DLD1 (cell line): Measurements from ENCODE around the gene GASK1A.
"Not testable (repeated sequence)": the region's sequence is repeated elsewhere in the genome, so short reads cannot be mapped to it uniquely, and the experiment has no call there.

Experiments
- in situ Hi-C: cut with HindIII; loops from 2 replicates; pipeline ENCODE4 v1.10.0; 2017; ENCODE audit warnings: low sequenced_read_pairs

The GASK1A gene

DNA sequence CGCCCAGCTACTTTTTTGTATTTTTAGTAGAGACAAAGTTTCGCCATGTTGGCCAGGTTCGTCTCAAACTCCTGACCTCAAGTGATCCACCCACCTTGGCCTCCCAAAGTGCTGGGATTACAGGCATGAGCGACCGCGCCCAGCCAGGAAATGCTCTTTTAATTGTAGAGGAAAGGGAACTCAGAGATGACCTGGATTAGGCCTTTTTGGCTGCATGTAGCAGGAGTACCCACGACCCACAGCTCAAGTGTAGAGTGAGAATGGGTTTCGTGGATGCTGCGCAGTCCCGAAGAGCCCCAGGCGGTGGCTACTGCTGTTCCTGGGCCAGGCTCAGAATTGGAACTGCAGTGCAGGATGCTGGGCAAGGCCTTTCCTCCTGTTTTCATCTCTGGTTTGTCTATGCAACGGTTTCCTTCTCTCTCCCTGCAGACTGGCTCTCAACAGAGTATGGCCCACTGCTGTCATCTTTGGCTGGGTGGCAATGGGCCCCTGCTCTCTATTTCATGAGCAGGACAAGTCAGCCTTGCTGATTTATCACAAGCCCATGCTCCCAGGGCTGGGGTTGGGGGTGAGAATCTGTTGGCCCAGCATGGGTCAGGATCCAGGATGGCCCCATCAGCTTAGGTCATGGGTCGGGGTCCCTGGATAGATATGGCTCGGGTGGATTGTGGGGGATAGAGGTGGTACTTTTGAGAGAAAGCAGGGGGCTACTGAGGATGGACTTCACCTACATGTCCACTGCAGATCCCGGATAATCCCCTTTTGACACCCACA lies 51.2 kb downstream of the GASK1A start:
- in situ Hi-C loops, result no loop called here

DNA sequence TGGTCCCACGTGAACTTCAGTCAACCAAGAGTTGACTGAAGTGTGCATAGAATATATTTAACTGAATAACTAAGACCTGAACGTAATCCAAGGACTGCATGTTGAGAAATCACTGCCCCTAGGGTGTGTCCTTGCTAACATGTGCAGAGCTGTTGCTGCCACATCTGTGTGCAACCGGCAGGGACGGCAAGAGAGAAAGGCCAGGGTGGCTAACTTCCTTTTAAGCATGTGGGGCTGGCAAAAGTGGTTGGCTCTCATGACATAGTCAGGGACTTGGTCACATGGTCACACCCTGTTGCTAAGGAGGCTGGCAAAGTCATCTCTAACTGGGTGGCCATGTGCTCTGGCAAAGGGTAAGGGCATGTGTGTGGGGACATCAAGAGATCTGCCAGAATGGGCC lies 52.4 kb downstream of the GASK1A start:
- in situ Hi-C loops, result no loop called here

DNA sequence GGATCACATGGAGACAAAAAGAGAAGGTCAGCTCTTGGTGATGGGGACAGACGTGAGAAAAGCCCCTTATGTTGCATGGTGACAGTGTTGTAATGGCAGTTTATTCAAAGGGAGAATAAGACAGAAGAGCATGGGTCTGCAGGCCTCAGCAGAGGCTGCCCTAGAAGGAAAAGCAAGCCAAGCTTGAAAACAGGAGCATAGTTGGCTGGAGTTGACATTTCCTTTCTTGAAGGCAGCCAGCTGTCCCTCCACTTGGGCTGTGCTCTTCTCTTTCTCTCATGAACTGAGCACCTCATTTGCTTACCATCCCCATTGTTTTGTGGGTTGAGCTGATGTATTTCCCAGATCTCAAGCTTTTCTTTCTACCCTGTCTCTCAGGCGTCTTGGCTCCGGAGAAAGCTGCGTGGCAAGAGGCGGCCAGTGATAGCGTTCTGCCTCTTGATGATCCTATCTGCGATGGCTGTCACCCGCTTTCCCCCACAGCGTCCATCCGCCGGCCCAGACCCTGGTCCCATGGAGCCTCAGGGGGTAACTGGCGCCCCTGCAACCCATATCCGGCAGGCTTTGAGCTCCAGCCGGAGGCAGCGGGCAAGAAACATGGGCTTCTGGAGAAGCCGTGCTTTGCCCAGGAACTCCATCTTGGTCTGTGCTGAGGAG lies 52.9 kb downstream of the GASK1A start:
- in situ Hi-C loops, result no loop called here

DNA sequence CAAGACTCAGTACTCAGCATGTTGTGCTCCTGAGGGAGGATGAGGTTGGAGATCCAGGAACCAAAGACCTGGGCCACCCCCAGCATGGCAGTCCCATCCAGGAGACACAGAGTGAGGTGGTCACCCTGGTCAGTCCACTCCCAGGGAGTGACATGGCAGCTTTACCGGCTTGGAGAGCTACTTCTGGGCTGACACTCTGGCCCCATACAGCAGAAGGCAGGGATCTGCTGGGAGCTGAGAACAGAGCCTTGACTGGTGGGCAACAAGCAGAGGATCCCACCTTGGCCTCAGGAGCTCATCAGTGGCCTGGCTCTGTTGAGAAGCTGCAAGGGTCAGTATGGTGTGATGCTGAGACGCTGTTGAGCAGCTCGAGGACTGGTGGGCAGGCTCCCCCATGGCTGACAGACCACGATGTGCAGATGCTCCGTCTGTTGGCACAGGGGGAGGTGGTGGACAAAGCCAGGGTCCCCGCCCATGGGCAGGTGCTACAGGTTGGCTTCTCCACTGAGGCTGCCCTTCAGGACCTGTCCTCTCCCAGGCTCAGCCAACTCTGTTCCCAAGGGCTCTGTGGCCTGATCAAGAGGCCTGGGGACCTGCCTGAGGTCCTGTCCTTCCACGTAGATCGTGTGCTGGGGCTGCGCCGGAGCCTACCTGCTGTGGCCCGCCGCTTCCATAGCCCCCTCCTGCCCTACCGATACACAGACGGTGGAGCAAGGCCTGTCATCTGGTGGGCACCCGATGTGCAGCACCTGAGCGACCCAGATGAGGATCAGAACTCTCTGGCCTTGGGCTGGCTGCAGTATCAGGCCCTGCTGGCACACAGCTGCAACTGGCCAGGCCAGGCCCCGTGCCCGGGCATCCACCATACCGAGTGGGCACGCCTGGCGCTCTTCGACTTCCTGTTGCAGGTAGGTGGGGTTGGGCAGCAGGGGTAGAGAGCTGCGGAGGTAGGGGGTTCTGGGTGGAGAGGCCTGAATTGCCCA lies 53.8 kb downstream of the GASK1A start:
- in situ Hi-C loops, result no loop called here

DNA sequence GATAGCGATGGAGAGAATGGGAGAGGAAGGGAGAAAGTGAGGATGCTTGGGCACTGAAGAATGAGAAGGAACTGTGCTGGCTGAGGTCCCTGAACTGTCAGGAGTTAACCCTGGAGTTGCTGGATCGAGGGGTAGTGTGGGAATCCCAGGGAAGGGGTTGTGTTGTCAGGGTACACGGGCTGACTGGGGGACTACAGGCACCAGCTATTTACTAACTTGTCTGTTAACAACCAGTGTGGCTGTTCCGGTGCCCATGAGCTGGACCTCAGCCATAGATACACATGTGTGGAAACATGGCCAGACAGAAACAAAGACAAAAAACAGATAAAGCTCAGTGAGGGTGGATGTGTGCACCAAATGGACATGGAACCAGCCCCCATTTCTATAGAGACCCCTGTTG lies 55.1 kb downstream of the GASK1A start:
- in situ Hi-C loops, result no loop called here

DNA sequence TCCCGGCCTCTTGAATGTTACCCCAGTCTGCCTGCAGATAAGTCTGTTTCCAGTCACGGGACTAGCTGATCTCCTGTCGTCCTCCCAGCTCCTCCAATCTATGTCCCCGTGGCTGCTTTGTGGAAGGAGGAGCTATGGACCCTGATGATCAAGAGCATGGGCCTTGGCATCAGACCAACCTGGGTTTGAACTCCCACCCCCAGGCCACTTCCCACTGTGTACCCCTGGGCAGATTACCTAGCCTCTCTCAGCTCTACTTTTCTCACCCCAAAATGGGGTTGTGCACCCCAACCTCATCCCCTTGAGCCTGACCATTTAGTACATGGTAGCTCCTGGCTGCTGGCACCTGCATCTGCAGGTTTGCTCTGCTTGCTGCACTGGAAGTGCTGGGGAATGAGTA lies 55.8 kb downstream of the GASK1A start:
- in situ Hi-C loops, result no loop called here

DNA sequence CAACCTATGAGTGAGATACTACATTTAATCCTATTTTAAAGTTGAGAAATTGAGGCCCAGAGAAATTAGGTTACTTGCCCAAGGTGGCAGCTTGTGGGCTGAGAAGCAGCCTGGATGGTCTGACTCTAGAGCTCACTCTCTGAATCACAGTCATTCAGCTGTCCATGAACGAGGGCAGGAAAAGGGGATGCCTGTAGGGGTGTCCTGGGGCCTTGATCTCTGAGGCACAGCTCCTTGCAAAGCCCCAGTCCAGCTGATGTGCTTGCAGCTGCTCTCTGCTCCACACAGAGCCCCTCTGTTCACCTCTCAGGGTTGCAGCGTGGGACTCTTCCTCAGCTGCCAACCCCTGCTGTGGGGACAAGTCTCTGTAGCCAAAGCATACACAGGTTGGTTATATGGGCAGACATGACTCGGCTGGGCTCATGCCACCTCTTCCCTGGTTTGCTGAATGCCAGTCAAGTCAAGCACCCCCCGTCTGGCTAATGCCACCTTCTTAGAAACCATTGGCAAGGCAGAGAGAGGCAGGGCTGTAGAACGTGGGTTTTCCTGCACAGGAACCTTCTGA lies 56.8 kb downstream of the GASK1A start:
- in situ Hi-C loops, result no loop called here

DNA sequence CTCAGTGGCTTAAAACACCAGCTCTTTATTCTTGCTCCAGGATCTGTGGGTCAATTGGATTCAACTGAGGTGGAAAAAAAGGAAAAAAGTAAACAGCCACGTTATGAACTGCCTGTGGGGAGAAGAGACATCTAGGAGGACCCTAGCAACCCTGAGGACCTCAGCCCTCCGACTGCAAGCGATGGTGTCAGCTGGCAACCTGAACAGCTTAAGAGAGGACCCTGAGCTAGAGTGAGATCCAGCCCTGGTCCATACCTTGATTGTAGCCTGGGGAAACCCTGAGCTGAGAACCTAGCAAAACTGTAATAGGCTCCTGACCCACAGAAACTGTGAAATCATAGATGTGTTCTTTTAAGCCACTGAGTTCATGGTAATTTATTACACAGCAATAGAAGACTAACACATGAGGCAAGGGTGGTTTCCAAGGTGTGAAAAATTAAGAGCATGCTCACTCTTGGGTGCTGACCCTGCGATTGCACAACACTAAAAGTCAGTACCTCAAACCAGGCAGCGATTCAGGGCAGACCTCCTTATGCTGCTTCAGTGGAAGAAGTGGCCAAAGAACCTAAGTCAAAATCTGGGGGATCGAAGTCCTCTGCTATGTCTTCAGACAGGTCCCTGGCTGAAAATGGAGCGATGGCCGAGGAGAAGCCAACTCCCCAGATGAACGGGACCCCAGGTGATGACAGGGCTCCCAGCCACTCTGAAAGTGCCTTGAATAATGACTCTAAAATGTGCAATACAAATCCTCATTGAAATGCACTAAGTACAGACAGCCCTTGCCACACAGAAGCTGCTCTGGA lies 57.7 kb downstream of the GASK1A start:
- in situ Hi-C loops, result no loop called here

DNA sequence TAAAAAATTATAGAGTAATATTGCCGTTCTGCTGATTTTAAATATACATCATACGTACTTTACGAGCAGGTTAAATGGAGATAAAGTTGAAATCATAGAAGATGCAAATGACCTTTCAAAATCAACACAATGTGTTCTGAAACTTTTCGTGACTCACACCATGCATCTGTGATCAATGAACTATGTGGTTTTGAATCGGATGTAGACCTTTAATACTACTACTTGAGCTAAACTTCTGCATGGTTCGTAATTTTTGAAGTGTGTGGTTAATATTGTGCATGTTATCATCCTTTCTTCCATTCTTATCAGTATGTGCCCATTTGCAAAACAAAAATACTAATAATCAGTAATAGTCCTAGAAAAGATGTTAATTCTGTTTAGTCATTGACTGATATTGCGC lies 58.9 kb downstream of the GASK1A start:
- in situ Hi-C loops, result no loop called here

DNA sequence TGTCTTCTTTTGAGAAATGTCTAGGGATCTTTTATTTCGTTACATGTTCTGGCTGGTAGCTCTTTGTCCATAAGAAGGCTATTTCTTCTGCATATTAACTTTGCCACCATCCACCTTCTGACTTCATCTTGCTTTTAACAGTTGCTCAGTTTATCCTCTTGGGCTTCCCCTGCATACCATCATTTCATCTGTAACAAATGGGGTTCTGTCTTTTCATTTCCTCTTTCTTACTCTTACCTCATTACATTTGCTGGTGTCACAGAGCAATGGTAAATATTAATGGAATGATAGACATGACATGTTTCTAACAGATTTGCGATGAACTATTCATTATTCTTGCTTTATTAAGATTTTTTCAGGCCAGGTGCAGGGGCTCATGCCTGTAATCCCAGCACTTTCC lies 62.4 kb downstream of the GASK1A start:
- in situ Hi-C loops, result no loop called here

DNA sequence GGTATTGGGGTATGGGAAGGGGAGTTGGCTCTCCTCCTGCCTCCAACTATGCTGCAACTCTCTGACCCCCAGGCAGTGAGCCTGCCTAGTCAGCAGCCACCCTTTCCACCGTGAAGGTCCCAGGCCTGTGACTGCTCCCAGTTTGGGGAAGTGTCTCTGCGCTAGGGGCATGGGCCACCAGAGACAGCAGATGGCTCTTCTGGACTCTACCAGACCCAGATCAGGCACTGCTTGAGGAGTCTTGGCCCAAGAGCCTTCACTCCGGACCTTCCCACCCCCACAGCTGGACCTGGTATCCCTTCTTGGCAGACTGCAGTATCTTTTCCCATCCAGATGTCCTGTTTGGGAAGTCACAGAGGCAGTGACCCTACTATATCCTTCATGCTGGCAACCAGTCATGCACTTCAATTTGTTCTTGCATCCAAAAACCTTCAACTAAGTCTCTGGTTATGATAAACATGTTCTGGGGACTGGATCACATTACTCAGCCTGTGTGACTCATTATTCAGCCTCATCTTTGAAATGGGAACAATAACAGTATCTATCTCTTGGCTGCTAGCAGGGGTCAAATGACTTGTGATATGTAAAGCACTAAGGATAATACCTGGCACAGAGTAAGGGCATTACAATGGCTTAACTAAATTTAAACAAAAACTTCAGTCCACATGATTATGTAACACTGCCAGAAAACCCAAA lies 64.1 kb downstream of the GASK1A start:
- in situ Hi-C loops, result no loop called here

DNA sequence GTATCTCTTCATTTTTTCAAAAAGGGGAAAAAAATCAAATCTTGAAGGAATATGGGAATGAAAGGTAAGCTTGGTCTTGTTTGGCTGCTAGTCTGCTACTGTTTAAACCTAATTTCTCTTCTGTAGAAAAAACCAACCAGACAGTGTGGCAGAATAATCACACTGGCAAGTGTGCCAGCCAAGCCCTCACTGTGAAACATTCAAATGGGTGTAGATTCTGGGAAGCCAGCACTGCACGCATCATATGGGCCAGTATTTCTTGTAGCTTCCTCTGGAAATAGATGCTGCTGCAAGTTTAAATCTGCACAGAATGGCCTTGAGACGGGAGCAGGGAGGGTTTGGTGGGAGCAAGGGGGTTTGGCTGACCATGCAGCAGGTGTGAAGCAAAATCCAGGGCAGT lies 64.7 kb downstream of the GASK1A start:
- in situ Hi-C loops, result no loop called here

DNA sequence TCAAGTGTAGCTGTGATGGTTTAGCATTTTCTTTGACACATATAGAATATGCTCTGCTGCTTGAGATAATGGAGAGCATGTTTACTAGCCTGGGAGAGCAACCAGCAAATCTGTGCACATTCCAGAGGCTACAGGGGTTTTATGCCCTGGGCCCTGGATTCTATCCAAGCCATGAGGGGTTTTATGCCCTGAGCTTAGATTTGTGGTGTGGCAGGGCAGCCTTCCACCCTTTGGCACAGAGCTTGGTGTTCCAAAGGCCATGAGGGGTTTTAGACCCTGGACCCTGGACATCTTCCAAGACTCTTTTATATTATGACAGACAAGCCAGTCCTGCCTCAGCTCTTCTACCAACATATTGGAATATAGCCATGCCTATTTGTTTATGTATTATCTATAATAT lies 66.0 kb downstream of the GASK1A start:
- in situ Hi-C loops, result not testable (repeated sequence)

DNA sequence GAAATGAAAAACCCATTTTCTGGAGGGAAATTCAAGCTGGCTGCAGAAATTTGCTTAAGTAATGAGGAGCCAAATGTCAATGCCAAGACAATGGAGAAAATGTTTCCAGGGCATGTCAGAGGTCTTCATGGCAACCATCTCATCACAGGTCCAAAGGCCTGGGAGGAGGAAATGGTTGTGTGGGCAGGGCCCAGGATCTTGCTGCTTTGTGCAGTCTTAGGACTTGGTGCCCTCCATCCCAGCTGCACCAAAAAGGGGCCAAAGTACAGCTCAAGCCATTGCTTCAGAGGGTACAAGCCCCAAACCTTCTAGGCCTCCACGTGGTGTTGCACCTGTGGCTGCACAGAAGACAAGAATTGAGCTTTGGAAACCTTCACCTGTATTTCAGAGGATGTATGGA lies 67.5 kb downstream of the GASK1A start:
- in situ Hi-C loops, result no loop called here

DNA sequence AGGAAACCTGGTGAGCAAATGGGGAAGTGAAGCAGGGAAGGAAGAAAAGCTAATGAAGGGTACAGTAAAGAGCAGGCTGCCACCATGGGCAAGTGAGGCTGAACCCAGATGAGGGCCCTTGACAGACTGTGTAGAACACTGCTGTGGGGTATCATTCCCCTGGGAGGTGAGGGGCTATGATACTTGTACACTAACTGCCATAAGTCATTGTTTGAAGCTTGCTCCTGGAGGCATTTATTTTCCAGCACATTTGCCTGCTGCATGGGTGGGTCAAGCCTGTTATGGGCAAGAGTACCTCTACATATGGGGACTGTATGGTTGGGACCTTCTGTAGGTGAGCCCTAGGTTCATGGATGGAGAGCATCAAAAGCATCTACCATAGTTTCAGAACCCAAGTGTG lies 69.4 kb downstream of the GASK1A start:
- in situ Hi-C loops, result no loop called here

DNA sequence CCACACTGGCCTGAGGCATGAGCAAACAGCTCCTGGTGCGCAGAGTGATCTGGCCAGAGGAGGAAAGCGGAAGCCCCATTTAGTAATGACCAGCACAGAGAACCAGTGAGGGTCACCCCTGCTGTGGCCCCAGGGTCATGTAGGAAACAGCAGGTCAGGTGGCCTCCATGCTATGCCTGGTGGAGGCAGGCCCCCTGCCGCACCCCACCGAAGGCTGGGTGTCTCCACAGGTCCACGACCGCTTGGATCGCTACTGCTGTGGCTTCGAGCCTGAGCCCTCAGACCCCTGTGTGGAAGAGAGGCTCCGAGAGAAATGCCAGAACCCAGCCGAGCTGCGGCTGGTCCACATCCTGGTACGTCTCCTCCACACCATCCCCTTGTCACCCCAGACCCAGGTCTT lies 74.2 kb downstream of the GASK1A start:
- in situ Hi-C loops, result no loop called here

DNA sequence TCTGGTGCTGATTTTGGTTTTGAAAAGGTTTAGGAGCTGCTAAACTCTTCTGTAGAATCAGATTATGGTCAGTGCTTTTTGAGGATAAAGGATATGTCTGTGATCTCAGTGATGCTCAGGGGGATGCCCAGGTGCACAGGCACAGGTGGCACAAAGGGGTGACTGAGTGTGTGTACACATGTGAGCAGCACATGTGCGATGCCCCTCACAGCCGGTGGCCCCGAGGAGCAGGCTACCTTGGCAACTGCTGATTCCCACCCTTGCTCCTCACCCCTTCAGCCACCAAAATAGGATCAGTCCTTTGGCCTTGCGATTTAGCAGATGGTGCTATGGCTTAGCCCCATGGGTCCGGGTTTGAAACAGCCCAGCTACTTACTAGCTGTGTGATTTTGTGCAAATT lies 75.6 kb downstream of the GASK1A start:
- in situ Hi-C loops, result no loop called here

DNA sequence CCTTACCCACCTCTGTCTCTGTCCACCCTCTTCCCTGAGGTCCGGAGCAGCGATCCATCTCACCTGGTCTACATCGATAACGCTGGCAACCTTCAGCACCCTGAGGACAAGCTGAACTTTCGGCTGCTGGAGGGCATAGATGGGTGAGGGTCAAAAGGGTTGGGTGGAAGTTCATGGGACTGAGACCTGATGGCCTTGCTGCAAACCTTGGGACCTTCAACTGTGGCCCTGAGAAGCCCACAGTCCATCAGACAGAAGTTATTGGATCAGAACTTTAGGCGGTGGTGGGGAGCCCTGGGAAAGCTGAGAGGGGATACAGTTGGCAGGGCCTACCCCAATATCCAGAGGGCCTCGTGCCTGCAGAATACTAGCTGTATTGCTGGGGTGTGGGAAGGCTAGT lies 76.3 kb downstream of the GASK1A start:
- in situ Hi-C loops, result no loop called here

DNA sequence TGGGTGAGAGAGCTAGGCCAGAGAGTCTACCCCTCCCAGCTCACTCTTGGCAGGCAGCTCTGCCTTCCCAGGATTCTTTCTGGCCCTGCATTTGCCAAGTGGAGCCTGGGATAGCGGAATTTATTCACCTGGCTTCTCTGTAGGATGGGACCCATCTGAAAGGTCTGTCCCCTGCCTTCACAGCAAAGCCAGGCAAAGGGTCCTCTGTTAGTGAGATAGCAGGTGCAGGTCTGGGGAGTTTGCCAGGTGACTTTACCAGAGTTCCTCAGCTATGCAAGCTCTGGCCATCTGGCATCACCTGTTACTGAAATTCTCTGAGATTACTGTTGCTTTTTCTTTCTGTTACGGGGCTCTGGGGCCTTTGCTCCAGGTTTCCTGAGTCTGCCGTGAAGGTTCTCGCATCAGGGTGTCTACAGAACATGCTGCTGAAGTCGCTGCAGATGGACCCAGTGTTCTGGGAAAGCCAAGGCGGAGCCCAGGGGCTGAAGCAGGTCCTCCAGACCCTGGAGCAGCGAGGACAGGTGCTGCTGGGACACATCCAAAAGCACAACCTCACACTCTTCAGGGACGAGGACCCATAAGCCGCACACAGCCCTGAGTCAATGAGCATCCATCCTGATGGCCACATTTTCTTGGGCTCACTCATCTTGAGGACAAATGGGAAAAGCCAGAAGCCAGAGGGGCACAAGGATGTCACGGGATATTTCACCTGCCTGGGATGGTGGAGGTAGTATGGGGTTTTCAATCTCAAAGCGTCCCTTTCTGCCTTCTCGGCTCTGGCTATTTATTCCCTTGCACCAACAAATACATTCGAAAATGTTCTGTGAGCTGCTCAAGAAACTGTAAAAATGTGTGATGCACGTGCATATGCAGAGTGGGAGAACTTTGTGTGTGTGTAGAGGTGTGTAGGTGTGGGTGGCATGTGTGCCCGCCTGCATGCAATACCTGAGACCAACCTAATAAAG lies 77.0 kb downstream of the GASK1A start:
- in situ Hi-C loops, result no loop called here
